Activated CD8-positive, alpha-beta memory T cell treated with anti-CD3 and anti-CD28 coated beads for 1 hour (primary cell): ENCODE measurements around the gene SERPING1.
"Not testable (repeated sequence)": the region's sequence is repeated elsewhere in the genome, so short reads cannot be mapped to it uniquely, and the experiment has no call there.

Experiments
- DNase-seq, 2 donors: peaks; one replicate each; pipeline ENCODE4 v3.0.0-alpha.2; 2020; ENCODE audit warnings: low read depth in 1 of 2; ENCODE audit errors: extremely low read depth in 1 of 2

Gene SERPING1

DNA sequence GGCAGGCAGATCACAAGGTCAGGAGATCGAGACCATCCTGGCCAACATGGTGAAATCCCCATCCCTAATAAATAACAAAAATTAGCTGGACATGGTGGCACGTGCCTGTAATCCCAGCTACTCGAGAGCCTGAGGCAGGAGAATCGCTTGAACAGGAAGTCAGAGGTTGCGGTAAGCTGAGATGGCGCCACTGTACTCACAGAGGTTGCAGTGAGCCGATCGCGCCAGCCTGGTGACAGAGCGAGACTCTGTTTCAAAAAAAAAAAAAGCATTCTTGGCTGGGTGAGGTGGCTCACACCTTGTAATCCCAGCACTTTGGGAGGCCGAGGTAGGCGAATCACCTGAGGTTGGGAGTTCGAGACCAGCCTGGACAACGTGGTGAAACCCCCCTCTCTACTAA, 54.7 kb downstream of the SERPING1 start:
- DNase-seq = not testable (repeated sequence)

DNA sequence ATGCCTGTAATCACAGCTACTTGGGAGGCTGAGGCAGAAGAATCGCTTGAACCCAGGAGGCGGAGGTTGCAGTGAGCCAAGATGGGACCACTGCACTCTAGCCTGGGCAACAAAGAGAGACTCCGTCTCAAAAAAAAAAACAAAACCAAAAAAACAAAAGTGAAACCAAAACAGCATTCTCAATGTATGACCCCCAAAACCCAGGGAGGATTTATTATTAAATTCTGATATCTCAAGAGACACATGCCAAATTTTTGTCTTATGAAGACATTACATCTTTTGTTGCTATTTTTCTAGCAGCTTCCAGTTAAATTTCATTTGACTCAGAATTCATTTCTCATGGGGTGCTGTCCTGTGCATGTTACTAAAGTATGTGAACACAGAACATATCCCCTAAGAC, 55.2 kb downstream of the SERPING1 start:
- DNase-seq = no peak

DNA sequence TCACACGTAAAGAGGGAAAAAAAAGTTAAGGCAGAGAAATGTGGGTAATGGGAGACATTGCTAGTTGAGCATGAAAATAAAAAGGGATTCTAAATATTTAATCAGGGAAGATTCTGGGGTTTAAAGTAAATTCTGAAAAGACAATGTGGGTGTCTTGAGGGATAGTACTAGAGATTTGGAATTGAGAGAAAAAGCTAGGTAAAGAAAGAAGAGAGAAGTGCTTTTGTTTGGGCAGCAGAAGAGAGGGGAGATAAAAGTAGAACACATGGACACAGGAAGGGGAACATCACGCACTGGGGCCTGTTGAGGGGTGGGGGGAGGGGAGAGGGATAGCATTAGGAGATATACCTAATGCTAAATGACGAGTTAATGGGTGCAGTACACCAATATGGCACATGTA, 55.7 kb downstream of the SERPING1 start:
- no peak for DNase-seq

DNA sequence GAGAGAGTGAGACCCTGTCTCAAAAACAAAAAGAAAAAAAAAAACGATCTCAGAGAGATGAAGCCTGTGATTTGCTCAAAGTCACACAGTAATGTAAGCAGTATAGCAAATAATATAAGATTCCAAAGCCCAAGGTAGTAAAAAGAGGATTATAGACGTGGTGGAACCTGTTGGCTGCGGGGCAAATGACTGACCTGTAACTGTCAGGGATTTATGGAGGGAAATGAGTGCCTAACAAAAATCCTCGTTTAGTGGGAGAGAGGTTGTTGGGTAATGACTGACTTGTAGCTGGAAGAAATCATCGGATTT, 59.4 kb downstream of the SERPING1 start:
- DNase-seq = no peak

DNA sequence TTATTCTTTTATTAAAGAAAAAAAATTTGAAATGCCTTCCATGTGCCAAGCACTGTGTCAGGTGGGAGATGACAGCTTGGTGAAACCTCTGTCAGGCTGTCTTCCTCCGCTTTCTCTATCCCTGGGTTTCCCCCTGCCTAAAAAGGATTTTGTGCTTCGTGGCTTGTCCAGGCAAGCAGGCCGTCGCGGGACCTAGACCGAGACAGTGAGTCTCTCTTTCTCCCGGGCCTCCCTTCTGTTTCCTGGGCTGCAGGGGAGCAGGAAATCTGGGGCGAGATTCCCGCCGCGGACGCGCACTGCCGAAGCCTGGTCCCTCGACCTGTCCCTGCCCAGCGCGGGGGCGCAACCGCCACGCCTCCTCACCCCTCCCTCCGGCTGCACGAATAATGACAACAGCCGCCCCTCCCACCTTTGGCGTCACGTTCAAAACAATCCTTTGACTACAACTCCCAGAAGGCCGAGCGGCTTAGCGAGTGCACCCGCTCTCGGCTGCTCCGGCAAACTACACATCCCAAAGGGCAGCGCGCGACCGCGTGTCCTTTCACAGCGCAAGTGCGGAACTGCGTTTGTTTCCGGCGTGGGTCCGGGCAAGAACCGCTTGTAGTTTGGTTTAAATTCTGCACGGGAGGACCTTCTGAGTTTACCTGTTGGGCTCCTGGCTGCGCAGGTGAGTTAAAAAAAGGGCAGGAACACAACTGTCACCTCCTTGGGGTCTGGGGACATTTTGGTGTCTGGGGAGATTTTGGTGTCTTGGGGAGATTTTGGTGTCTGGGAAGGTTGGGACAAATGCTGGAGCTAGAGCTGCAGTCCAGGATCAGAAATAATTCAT, 59.9 kb downstream of the SERPING1 start, which contains the start of gene CLP1:
TSS of gene CLP1 (plus strand) at position 569 of the 829 bp plus-strand sequence. CDS start 1,715 bp downstream, outside the sequence.
- peak; percentile 96 to 98 for DNase-seq

DNA sequence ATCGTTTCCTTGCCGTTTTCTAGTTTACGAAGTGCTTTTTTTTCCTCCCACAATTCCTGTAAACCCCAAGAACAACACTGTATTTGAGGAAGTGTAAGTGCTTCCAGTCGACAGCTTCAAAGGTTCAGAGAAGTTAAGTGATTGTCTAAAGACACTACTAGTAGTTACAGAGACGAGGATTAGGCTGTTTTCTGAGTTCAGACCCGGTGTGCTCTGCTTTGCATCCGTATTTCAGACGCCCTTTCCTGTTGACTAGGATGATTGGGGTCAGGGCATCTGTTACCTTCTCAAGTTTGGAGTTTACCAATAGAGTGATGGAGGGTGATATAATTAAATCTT, 60.5 kb downstream of the SERPING1 start:
- no peak for DNase-seq

DNA sequence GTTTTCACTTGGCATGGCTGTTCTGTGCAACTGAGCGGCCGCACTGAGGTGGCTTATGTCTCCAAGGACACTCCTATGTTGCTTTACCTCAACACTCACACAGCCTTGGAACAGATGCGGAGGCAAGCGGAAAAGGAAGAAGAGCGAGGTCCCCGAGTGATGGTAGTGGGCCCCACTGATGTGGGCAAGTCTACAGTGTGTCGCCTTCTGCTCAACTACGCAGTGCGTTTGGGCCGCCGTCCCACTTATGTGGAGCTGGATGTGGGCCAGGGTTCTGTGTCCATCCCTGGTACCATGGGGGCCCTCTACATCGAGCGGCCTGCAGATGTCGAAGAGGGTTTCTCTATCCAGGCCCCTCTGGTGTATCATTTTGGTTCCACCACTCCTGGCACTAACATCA, 62.2 kb downstream of the SERPING1 start:
- no peak for DNase-seq

DNA sequence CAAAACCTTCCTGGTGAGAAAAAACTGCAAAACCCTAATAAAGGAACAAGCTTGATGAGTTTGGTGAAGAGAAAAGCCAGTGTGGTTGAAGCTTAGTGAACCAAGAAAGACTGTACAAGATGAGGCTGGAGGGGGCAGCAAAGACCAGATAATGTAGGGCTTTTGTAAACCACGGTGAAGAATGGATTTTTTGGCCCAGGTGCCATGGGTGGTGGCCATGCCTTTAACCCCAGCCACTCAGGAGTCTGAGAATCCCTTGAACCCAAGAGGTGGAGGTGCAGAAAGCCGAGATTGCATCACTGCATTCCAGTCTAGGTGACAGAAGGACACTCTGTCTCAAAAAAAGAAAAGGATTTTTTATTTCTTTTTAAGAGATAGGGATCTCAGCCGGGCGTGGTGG, 65.4 kb downstream of the SERPING1 start:
- DNase-seq = no peak

DNA sequence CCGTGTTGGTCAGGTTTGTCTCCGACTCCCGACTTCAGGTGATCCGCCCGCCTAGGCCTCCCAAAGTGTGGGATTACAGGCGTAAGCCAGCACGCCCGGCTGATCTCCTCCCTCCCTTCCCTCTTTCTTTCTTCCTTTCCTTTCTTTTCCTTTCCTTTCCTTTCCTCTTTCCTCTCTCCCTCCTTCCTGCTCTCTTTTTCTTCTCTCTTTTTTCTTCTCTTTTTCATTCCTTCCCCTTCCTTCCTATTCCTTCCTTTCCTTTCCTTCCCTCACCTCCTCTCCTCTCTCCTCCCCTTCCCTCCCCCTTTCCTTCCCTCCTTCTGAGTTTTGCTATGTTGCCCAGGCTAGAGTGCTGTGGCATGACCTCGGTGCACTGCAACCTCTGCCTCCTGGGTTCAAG, 66.5 kb downstream of the SERPING1 start:
- no peak for DNase-seq
